ENCODE results near the gene BMP2. TPM values are rescaled to one million over a fixed set of nuclear protein-coding genes. Genes with fewer than 3 reads are reported as not detected.

BMP2 gene
- total and polyA plus RNA-seq, 2 donors (not counting 1 experiment from before 2014, with no cell fraction given), result not detected

- ATAC-seq (ENCODE audit: low read depth) (no peak), DNase-seq (no peak)
- intact Hi-C loops (cut with micrococcal nuclease), result no loop called here
- H3K27me3 Mint-ChIP-seq, result no peaks in the 10 kb centered on the region
- H3K36me3 ChIP-seq (replicated peaks in 1 of 2; ENCODE audit: control extremely low read depth in 1 of 2, control insufficient read depth in 1 of 2, extremely low read depth in 1 of 2, insufficient read depth in 2 of 2, low read length in 1 of 2), result no peaks in the 10 kb centered on the region
- CTCF ChIA-PET, result no interaction called here
- no peaks in the 10 kb centered on the region for H4K20me1 ChIP-seq (ENCODE audit: control insufficient read depth, insufficient read depth, low read length, poor library complexity, severe bottlenecking)
- H3K4me2 ChIP-seq (replicated peaks; ENCODE audit: low read depth, low read length, poor library complexity, severe bottlenecking), result no peak overlapping the region
- H3K27ac ChIP-seq (ENCODE audit: low read length in 2 of 2), result no peak overlapping the region
- POLR2A ChIA-PET, result no interaction called here
- no peaks in the 10 kb centered on the region for H3K9me3 Mint-ChIP-seq (ENCODE audit: insufficient read depth)
- no peak overlapping the region for H2AFZ ChIP-seq (ENCODE audit: insufficient read depth, low read depth, low read length, poor library complexity, severe bottlenecking)
- H3K4me3 ChIP-seq (ENCODE audit: control extremely low read depth in 1 of 5, extremely low read depth in 1 of 5, insufficient read depth in 1 of 5, low read depth in 2 of 5, low read length in 4 of 5), result no peak overlapping the region
- H3K4me1 ChIP-seq (ENCODE audit: control insufficient read depth in 2 of 2, insufficient read depth in 2 of 2, low read length in 2 of 2), result no peaks in the 10 kb centered on the region
- H3K27ac Mint-ChIP-seq, result no peak overlapping the region
- H3K4me3 Mint-ChIP-seq, result no peak overlapping the region
- no peaks in the 10 kb centered on the region for H3K9me3 ChIP-seq (ENCODE audit: control extremely low read depth in 1 of 3, control insufficient read depth in 2 of 3, insufficient read depth in 1 of 3, low read length in 2 of 3)
- TF ChIP-seq CTCF (IDR thresholded peaks at IDR 0.05), result no peak
- no peak for TF ChIP-seq EZH2 (IDR thresholded peaks at IDR 0.05; ENCODE audit: borderline replicate concordance, insufficient read depth, low read depth, low read length, poor library complexity, severe bottlenecking)
- H3K79me2 ChIP-seq (ENCODE audit: control insufficient read depth, insufficient read depth, low read length), result no peaks in the 10 kb centered on the region
- H3K4me1 Mint-ChIP-seq, result no peaks in the 10 kb centered on the region
- WGBS (ENCODE audit: insufficient coverage), result 90% methylated on average over 4 of the region's 5 CpGs
- no peaks in the 10 kb centered on the region for H3K27me3 ChIP-seq (replicated peaks in 1 of 4; ENCODE audit: control extremely low read depth in 1 of 4, control insufficient read depth in 3 of 4, insufficient read depth in 4 of 4, low read length in 3 of 4)
- H3K9ac ChIP-seq (ENCODE audit: low read length), result no peak overlapping the region
Measured at GRCh38 chr20:6780433-6781190, 13.1 kb downstream of the BMP2 start.

- Mint-ChIP-seq H3K4me1 (no peaks in the 10 kb centered on the region), H3K4me3 (no peak overlapping the region), H3K27ac (no peak overlapping the region), H3K27me3 (no peaks in the 10 kb centered on the region), H3K9me3 (ENCODE audit: insufficient read depth) (no peaks in the 10 kb centered on the region)
- no peak overlapping the region for H2AFZ ChIP-seq (ENCODE audit: insufficient read depth, low read depth, low read length, poor library complexity, severe bottlenecking)
- no peaks in the 10 kb centered on the region for H3K36me3 ChIP-seq (replicated peaks in 1 of 2; ENCODE audit: control extremely low read depth in 1 of 2, control insufficient read depth in 1 of 2, extremely low read depth in 1 of 2, insufficient read depth in 2 of 2, low read length in 1 of 2)
- DNase-seq (no peak), ATAC-seq (ENCODE audit: low read depth) (no peak)
- no peak overlapping the region for H3K27ac ChIP-seq (ENCODE audit: low read length in 2 of 2)
- 100% methylated on average over 3 of the region's 5 CpGs for WGBS (ENCODE audit: insufficient coverage)
- no peak overlapping the region for H3K4me2 ChIP-seq (replicated peaks; ENCODE audit: low read depth, low read length, poor library complexity, severe bottlenecking)
- CTCF ChIA-PET, result no interaction called here
- no peaks in the 10 kb centered on the region for H4K20me1 ChIP-seq (ENCODE audit: control insufficient read depth, insufficient read depth, low read length, poor library complexity, severe bottlenecking)
- H3K4me3 ChIP-seq (ENCODE audit: control extremely low read depth in 1 of 5, extremely low read depth in 1 of 5, insufficient read depth in 1 of 5, low read depth in 2 of 5, low read length in 4 of 5), result no peak overlapping the region
- H3K79me2 ChIP-seq (ENCODE audit: control insufficient read depth, insufficient read depth, low read length), result no peaks in the 10 kb centered on the region
- no peaks in the 10 kb centered on the region for H3K27me3 ChIP-seq (replicated peaks in 1 of 4; ENCODE audit: control extremely low read depth in 1 of 4, control insufficient read depth in 3 of 4, insufficient read depth in 4 of 4, low read length in 3 of 4)
- no peaks in the 10 kb centered on the region for H3K9me3 ChIP-seq (ENCODE audit: control extremely low read depth in 1 of 3, control insufficient read depth in 2 of 3, insufficient read depth in 1 of 3, low read length in 2 of 3)
- intact Hi-C loops (cut with micrococcal nuclease), result no loop called here
- H3K9ac ChIP-seq (ENCODE audit: low read length), result no peak overlapping the region
- no peaks in the 10 kb centered on the region for H3K4me1 ChIP-seq (ENCODE audit: control insufficient read depth in 2 of 2, insufficient read depth in 2 of 2, low read length in 2 of 2)
- TF ChIP-seq EZH2 (IDR thresholded peaks at IDR 0.05; ENCODE audit: borderline replicate concordance, insufficient read depth, low read depth, low read length, poor library complexity, severe bottlenecking) (no peak), CTCF (IDR thresholded peaks at IDR 0.05) (no peak)
- POLR2A ChIA-PET, result no interaction called here
Measured at GRCh38 chr20:6783752-6784151, 16.3 kb downstream of the BMP2 start.
